Left lung (tissue), 10 donors: ENCODE results near the gene NECTIN1. TPM values are rescaled to one million over a fixed set of nuclear protein-coding genes. Genes with fewer than 3 reads are reported as not detected.

ENCODE experiments used
- ATAC-seq: fragments of 200-7000 bp; cut with Tn5 transposase; one replicate; pipeline ENCODE4 v1.9.1; 2020; ENCODE audit warnings: moderate library complexity
- DNase-seq, 4 donors: peaks; one replicate each; pipeline ENCODE4 v3.0.0-alpha.2; 2013 to 2020
- H3K27ac ChIP-seq, 2 donors: fragments of 200-600 bp; sonication (generic) in 1 of 2; one replicate each; pipeline versions ENCODE4 v1.5.0 to v1.8.0; 2020 to 2021
- H3K27me3 ChIP-seq, 2 donors: fragments of 200-600 bp; sonication (generic) in 1 of 2; one replicate each; pipeline versions ENCODE4 v1.5.0 to v1.8.0; 2020 to 2021
- H3K36me3 ChIP-seq, 2 donors: fragments of 200-600 bp; sonication (generic) in 1 of 2; one replicate each; pipeline versions ENCODE4 v1.5.0 to v1.8.0; 2020 to 2021
- H3K4me1 ChIP-seq, 2 donors: fragments of 200-600 bp; one replicate each; pipeline ENCODE4 v1.8.0; 2021
- H3K4me3 ChIP-seq, 2 donors: fragments of 200-600 bp; sonication (generic) in 1 of 2; one replicate each; pipeline versions ENCODE4 v1.5.0 to v1.8.0; 2020 to 2021; ENCODE audit warnings: mild to moderate bottlenecking in 1 of 2
- H3K9me3 ChIP-seq, 2 donors: fragments of 200-600 bp; sonication (generic) in 1 of 2; one replicate each; pipeline versions ENCODE4 v1.5.0 to v1.8.0; 2020 to 2021
- CTCF ChIP-seq, 2 donors: fragments of 200-600 bp; sonication (generic) in 1 of 2; IDR thresholded peaks; one replicate each; pipeline versions ENCODE4 v1.5.0 to v1.8.0; 2021; ENCODE audit warnings: antibody characterized with exemption in 2 of 2
- intact Hi-C, 2 donors: fragments of 100-400 bp; cut with DNase I; formaldehyde crosslinking; loops; one replicate each; pipeline versions ENCODE4 v1.11.2 to v1.14.2; 2022
- polyA plus RNA-seq, 6 donors: library from polyadenylated mRNA; unstranded; fragments of 120-200 nt; gene quantifications; one replicate each; pipeline ENCODE4 v1.2.1, GENCODE V29; 2013; ENCODE audit not compliant: insufficient read length in 6 of 6
- total RNA-seq, 2 donors: library from RNA; stranded (reverse); fragmentation: NEBNext Ultra II Directional; extraction: Animal tissue kit (Norgen Biotek cat#: 25700); gene quantifications; one replicate each; pipeline ENCODE4 v1.2.1, GENCODE V29; 2021
- donor health status: DM: no; HTN: yes; CAD: no.
- donor health status: DM: no; HTN: no; CAD: no.

The NECTIN1 gene
- total and polyA plus RNA-seq, 8 donors: 13.0 to 21.1 (median 15.9) TPM

- Histone ChIP-seq H3K4me3 (no peak overlapping the region), H3K27me3 (no peaks in the 10 kb centered on the region), H3K27ac (no peak overlapping the region), H3K36me3 (no peaks in the 10 kb centered on the region), H3K4me1 (peaks cover 0 to 11% of the 10 kb centered on the region in 2 donors), H3K9me3 (no peaks in the 10 kb centered on the region)
- DNase-seq (no peak), ATAC-seq (no peak)
- intact Hi-C loops: no loop called here
- TF ChIP-seq CTCF (IDR thresholded peaks at IDR 0.05): no peak
Observed at GRCh38 chr11:119705362-119705761, 23.6 kb downstream of the NECTIN1 start.

GRCh38 chr11:119704849-119705248 is 24.2 kb downstream of the NECTIN1 start:
- DNase-seq (no peak), ATAC-seq (no peak)
- Histone ChIP-seq H3K27me3 (no peaks in the 10 kb centered on the region), H3K4me1 (peaks cover 0 to 14% of the 10 kb centered on the region in 2 donors), H3K4me3 (no peak overlapping the region), H3K36me3 (no peaks in the 10 kb centered on the region), H3K27ac (no peak overlapping the region), H3K9me3 (no peaks in the 10 kb centered on the region)
- intact Hi-C loops: no loop called here
- TF ChIP-seq CTCF (IDR thresholded peaks at IDR 0.05): no peak

- TF ChIP-seq CTCF (IDR thresholded peaks at IDR 0.05): no peak
- intact Hi-C loops: no loop called here
- Histone ChIP-seq H3K9me3 (no peaks in the 10 kb centered on the region), H3K4me3 (no peak overlapping the region), H3K36me3 (no peaks in the 10 kb centered on the region), H3K27me3 (no peaks in the 10 kb centered on the region), H3K27ac (no peak overlapping the region), H3K4me1 (peaks cover 0 to 24% of the 10 kb centered on the region in 2 donors)
- no peak for ATAC-seq
- peak in 1 of 4 donors; percentile 49 for DNase-seq
Observed at GRCh38 chr11:119701591-119702549, 27.1 kb downstream of the NECTIN1 start.

- peak; percentile 83 for ATAC-seq
Observed at GRCh38 chr11:119700536-119701346, 28.3 kb downstream of the NECTIN1 start.

More at GRCh38 chr11:119700536-119701346, 28.3 kb downstream of the NECTIN1 start:
- Histone ChIP-seq H3K27ac (no peak overlapping the region), H3K27me3 (no peaks in the 10 kb centered on the region), H3K4me1 (peaks cover 0 to 24% of the 10 kb centered on the region in 2 donors), H3K9me3 (no peaks in the 10 kb centered on the region), H3K36me3 (no peaks in the 10 kb centered on the region), H3K4me3 (no peak overlapping the region)
- intact Hi-C loops: no loop called here
- TF ChIP-seq CTCF (IDR thresholded peaks at IDR 0.05): no peak
- DNase-seq: peak in 3 of 4 donors; percentile 57 to 75 (median 69)
